ENCODE results near the gene SELENON. TPM values are rescaled to one million over a fixed set of nuclear protein-coding genes. Genes with fewer than 3 reads are reported as not detected.
A peak's percentile ranks its signal among the peaks of the same experiment; 100 is the strongest.

The SELENON gene
- total RNA-seq, 1 donor from 2014 or later: 87.1 TPM

DNA sequence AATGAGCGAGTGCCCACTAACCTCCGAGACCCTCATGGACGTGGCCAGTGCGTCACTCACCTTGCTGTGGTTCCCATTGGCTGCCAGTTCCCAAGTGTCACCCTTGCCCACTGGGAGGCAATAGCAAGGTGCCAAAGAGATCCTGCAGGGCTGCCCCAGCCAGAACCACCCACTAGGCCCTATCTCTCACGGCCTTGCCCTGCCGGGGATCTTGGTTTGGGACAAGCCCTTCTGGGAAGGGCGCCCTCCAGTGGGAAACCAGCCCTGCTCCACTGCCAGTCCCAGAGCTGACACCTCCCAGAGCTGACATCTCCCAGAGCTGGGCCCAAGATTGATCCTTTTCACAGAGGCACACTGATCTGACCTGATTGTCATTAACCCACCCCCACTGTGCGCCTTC lies 2.1 kb upstream of the SELENON start:
- no peak for DNase-seq (ENCODE audit: low spot score, unreplicated experiment)
- H3K27ac Mint-ChIP-seq: no peak overlapping the region
- no peaks in the 10 kb centered on the region for H3K9me3 Mint-ChIP-seq (ENCODE audit: low read depth)
- peaks cover 29% of the 10 kb centered on the region for H3K4me1 Mint-ChIP-seq (ENCODE audit: low read depth)
- peaks cover 14% of the 10 kb centered on the region for H3K27me3 Mint-ChIP-seq
- H3K36me3 Mint-ChIP-seq (ENCODE audit: insufficient read depth): no peaks in the 10 kb centered on the region
- no peak overlapping the region for H3K4me3 Mint-ChIP-seq (ENCODE audit: low read depth)
- TF ChIP-seq, protein P1, sequence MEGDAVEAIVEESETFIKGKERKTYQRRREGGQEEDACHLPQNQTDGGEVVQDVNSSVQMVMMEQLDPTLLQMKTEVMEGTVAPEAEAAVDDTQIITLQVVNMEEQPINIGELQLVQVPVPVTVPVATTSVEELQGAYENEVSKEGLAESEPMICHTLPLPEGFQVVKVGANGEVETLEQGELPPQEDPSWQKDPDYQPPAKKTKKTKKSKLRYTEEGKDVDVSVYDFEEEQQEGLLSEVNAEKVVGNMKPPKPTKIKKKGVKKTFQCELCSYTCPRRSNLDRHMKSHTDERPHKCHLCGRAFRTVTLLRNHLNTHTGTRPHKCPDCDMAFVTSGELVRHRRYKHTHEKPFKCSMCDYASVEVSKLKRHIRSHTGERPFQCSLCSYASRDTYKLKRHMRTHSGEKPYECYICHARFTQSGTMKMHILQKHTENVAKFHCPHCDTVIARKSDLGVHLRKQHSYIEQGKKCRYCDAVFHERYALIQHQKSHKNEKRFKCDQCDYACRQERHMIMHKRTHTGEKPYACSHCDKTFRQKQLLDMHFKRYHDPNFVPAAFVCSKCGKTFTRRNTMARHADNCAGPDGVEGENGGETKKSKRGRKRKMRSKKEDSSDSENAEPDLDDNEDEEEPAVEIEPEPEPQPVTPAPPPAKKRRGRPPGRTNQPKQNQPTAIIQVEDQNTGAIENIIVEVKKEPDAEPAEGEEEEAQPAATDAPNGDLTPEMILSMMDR (IDR thresholded peaks at IDR 0.05; ENCODE audit: unreplicated experiment): peak; percentile 55

DNA sequence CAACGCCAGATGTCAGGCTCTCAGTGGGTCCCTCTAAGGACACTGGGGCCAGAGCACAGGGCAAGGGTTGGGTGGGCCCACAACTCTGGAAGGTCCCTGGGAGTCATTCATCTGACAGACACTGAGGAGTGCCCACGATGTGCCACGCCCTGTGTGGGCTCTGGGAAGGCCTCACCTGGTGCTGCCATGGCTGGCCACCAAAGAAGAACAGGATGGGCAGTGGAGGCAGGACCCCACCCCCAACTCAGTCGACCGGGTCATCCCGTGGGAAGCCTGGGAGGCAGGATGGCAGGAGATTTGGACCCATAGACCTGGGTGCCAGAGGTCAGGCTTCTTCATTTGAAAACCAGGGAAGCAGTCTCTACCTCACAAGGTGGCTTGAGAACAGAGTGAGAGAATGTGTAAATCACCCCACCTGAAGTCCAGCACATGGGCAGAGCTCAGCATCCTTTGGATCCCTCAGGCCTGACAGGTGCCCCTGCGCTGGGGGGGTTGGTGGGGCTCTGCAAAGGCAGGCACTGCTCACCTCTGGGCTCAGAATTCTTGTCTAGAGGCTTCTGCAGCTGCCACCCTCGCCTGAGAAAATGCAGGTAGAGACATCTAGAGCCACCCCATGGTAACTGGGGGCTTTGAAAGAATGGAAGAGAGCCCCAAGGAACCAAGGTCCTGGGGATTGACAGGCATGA lies 1.2 kb upstream of the SELENON start:
- peak overlapping the region; percentile 69 for H3K4me3 Mint-ChIP-seq (ENCODE audit: low read depth)
- TF ChIP-seq, protein P1 (IDR thresholded peaks at IDR 0.05; ENCODE audit: unreplicated experiment): no peak
- peaks cover 14% of the 10 kb centered on the region for H3K27me3 Mint-ChIP-seq
- DNase-seq (ENCODE audit: low spot score, unreplicated experiment): no peak
- H3K9me3 Mint-ChIP-seq (ENCODE audit: low read depth): no peaks in the 10 kb centered on the region
- H3K4me1 Mint-ChIP-seq (ENCODE audit: low read depth): peaks cover 29% of the 10 kb centered on the region
- no peaks in the 10 kb centered on the region for H3K36me3 Mint-ChIP-seq (ENCODE audit: insufficient read depth)
- H3K27ac Mint-ChIP-seq: no peak overlapping the region

DNA sequence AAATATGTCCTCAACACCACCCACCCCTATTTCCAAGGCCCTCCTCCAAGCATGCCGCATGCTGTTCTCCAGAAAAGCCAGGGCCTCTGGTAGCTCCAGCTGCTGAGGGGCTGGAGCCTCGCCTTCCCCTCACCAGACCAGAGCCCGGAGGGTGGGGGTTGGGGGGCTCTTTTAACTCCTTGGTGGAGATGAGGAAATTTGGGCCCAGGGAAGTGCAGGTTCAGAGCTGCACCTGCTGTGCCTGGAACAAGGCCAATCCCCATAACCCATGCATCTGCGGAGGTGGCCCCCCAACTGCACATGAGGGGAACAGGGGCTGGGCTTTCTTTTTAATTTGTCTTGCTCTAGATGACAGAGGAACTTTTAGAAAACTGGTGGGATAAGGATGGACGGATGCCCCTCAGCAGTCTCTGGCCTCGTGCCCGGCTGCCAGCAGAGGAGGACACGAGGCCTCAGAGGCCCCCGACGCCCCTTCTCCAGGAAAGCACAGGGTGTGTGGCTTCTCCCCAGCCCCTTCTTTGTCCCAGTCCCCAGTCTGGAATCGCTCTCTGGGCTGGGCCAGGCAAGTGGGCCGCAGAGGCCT lies 550 bp upstream of the SELENON start:
- Mint-ChIP-seq H3K4me1 (ENCODE audit: low read depth) (peaks cover 29% of the 10 kb centered on the region), H3K36me3 (ENCODE audit: insufficient read depth) (no peaks in the 10 kb centered on the region), H3K9me3 (ENCODE audit: low read depth) (no peaks in the 10 kb centered on the region), H3K4me3 (ENCODE audit: low read depth) (peak overlapping the region; percentile 69), H3K27me3 (peaks cover 12% of the 10 kb centered on the region), H3K27ac (peak overlapping the region; percentile 80)
- DNase-seq (ENCODE audit: low spot score, unreplicated experiment): no peak
- TF ChIP-seq, protein P1 (IDR thresholded peaks at IDR 0.05; ENCODE audit: unreplicated experiment): no peak

DNA sequence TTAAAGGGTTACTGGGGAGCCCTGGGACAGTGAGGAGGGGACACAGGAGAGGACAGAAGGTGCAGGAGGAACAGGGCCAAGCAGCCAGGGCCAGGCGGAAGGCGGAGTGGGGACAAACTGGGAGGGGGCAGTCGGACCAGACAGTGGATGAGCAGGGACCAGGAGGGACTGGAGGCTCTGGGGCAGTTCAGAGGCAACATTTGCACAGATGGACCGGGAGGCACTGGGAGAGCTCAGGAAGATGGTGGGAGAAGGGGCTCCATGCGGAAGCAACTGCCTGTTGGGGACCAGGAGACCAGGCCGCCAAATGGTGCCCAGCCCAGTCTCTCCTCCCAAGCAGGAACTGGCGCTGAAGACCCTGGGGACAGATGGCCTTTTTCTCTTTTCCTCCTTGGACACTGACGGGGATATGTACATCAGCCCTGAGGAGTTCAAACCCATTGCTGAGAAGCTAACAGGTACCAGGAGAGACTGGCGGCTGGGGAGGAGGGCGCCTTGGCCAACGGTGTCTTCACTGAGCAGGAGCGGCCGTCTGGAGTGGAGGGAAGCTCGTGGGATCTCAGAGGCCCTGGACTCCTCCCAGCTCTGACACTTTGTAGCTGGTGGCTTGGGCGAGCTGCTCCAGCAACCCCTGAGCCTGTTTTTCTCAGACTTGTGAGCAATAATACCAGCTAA lies 847 bp downstream of the SELENON start:
- Mint-ChIP-seq H3K27ac (peak overlapping the region; percentile 37), H3K36me3 (ENCODE audit: insufficient read depth) (no peaks in the 10 kb centered on the region), H3K27me3 (peaks cover 8% of the 10 kb centered on the region), H3K9me3 (ENCODE audit: low read depth) (no peaks in the 10 kb centered on the region), H3K4me1 (ENCODE audit: low read depth) (peaks cover 22% of the 10 kb centered on the region), H3K4me3 (ENCODE audit: low read depth) (peak overlapping the region; percentile 79)
- DNase-seq (ENCODE audit: low spot score, unreplicated experiment): no peak
- TF ChIP-seq, protein P1 (IDR thresholded peaks at IDR 0.05; ENCODE audit: unreplicated experiment): no peak

DNA sequence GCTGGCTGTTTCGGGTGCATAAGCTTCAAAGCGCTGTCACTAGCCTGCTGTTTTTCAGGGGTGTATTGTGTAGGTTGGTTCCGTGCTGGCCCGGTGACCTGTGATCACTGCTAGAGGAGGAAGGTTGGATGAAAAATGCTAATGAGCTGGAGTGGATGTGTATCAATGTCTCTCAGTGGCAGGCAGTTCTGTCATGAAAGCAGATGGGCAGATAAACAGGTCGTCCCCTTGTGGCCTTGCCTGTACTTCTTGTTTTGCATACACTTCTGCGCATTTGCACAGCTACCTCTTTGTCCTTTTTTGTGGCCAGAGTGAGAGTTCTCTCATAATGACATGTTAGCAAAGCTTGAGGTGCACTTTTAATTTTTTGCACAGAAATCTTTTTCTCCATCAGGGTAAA lies 2.9 kb downstream of the SELENON start:
- Mint-ChIP-seq H3K27ac (no peak overlapping the region), H3K9me3 (ENCODE audit: low read depth) (no peaks in the 10 kb centered on the region), H3K4me1 (ENCODE audit: low read depth) (peaks cover 13% of the 10 kb centered on the region), H3K36me3 (ENCODE audit: insufficient read depth) (peaks cover 2% of the 10 kb centered on the region), H3K4me3 (ENCODE audit: low read depth) (no peak overlapping the region), H3K27me3 (no peaks in the 10 kb centered on the region)
- TF ChIP-seq, protein P1 (IDR thresholded peaks at IDR 0.05; ENCODE audit: unreplicated experiment): no peak
- no peak for DNase-seq (ENCODE audit: low spot score, unreplicated experiment)
